Liver (tissue), 9 donors: ENCODE measurements around the gene ENPP1. TPM values are rescaled to one million over a fixed set of nuclear protein-coding genes. Genes with fewer than 3 reads are reported as not detected.
A peak's percentile ranks its signal among the peaks of the same experiment; 100 is the strongest.

Experiments used
- DNase-seq: peaks from one replicate; pipeline ENCODE4 v3.0.0-alpha.2; 2017; ENCODE audit warnings: low spot score
- H3K27ac ChIP-seq, 2 donors: one replicate each; pipeline ENCODE4 v1.7.0; 2013; ENCODE audit warnings: inconsistent platforms in 2 of 2, low read length in 2 of 2, control low read depth in 1 of 2, low read depth in 1 of 2, mild to moderate bottlenecking in 1 of 2
- H3K27me3 ChIP-seq, 4 donors: one replicate each; pipeline versions ENCODE4 v1.6.1 to v1.7.0; 2013; ENCODE audit warnings: low read length in 3 of 4, inconsistent platforms in 1 of 4, mild to moderate bottlenecking in 1 of 4, moderate library complexity in 1 of 4; ENCODE audit not compliant: control insufficient read depth in 4 of 4, insufficient read depth in 4 of 4
- H3K36me3 ChIP-seq, 4 donors: one replicate each; pipeline versions ENCODE4 v1.6.1 to v1.7.0; 2013; ENCODE audit warnings: low read length in 3 of 4, mild to moderate bottlenecking in 3 of 4, low read depth in 1 of 4, moderate library complexity in 1 of 4; ENCODE audit not compliant: control insufficient read depth in 4 of 4, insufficient read depth in 3 of 4
- H3K4me1 ChIP-seq, 4 donors: one replicate each; pipeline versions ENCODE4 v1.6.1 to v1.7.0; 2013; ENCODE audit warnings: low read length in 3 of 4, mild to moderate bottlenecking in 3 of 4, moderate library complexity in 1 of 4; ENCODE audit not compliant: control insufficient read depth in 4 of 4, insufficient read depth in 4 of 4
- H3K4me3 ChIP-seq, 3 donors: one replicate each; pipeline versions ENCODE4 v1.6.1 to v1.7.0; 2013; ENCODE audit warnings: low read length in 3 of 3, control low read depth in 1 of 3, low read depth in 1 of 3, mild to moderate bottlenecking in 1 of 3
- H3K9ac ChIP-seq, 2 donors: one replicate each; pipeline ENCODE4 v1.7.0; 2013; ENCODE audit warnings: low read length in 2 of 2, mild to moderate bottlenecking in 2 of 2, moderate library complexity in 2 of 2, control low read depth in 1 of 2, low read depth in 1 of 2
- H3K9me3 ChIP-seq, 4 donors: one replicate each; pipeline versions ENCODE4 v1.6.1 to v1.7.0; 2013; ENCODE audit warnings: low read length in 3 of 4; ENCODE audit not compliant: control insufficient read depth in 4 of 4
- EGR1 ChIP-seq, 2 donors: IDR thresholded peaks; 2 replicates each; pipeline ENCODE4 v1.6.1; 2016 to 2018; ENCODE audit warnings: antibody characterized with exemption in 2 of 2, low read depth in 2 of 2
- FOXA1 ChIP-seq: IDR thresholded peaks from 2 replicates; pipeline ENCODE4 v1.6.1; 2016; ENCODE audit warnings: antibody characterized with exemption
- FOXA2 ChIP-seq: IDR thresholded peaks from 2 replicates; pipeline ENCODE4 v1.6.1; 2016; ENCODE audit warnings: antibody characterized with exemption
- GABPA ChIP-seq, 2 donors: IDR thresholded peaks in 1 of 2; conservative IDR thresholded peaks in 1 of 2; 2 replicates each; pipeline ENCODE4 v1.6.1; 2016; ENCODE audit warnings: antibody characterized with exemption in 2 of 2, mild to moderate bottlenecking in 1 of 2, moderate library complexity in 1 of 2
- HNF4A ChIP-seq, 2 donors: conservative IDR thresholded peaks; 2 replicates each; pipeline ENCODE4 v1.6.1; 2016; ENCODE audit warnings: antibody characterized with exemption in 2 of 2, mild to moderate bottlenecking in 2 of 2
- HNF4G ChIP-seq: IDR thresholded peaks from 2 replicates; pipeline ENCODE4 v1.6.1; 2016; ENCODE audit warnings: antibody characterized with exemption
- JUND ChIP-seq, 2 donors: IDR thresholded peaks; 2 replicates each; pipeline ENCODE4 v1.6.1; 2016; ENCODE audit warnings: antibody characterized with exemption in 2 of 2
- NR2F2 ChIP-seq: IDR thresholded peaks from 2 replicates; pipeline ENCODE4 v1.6.1; 2016; ENCODE audit warnings: antibody characterized with exemption
- RAD21 ChIP-seq, 2 donors: IDR thresholded peaks; 2 replicates each; pipeline ENCODE4 v1.6.1; 2016; ENCODE audit warnings: antibody characterized with exemption in 2 of 2, mild to moderate bottlenecking in 2 of 2
- RXRA ChIP-seq, 2 donors: IDR thresholded peaks; 2 replicates each; pipeline ENCODE4 v1.6.1; 2017 to 2018; ENCODE audit warnings: antibody characterized with exemption in 2 of 2, mild to moderate bottlenecking in 1 of 2
- SP1 ChIP-seq: IDR thresholded peaks from 2 replicates; pipeline ENCODE4 v1.6.1; 2018; ENCODE audit warnings: antibody characterized with exemption, mild to moderate bottlenecking
- TAF1 ChIP-seq: conservative IDR thresholded peaks from 2 replicates; pipeline ENCODE4 v1.6.1; 2016; ENCODE audit warnings: antibody characterized with exemption, mild to moderate bottlenecking
- YY1 ChIP-seq: IDR thresholded peaks from 2 replicates; pipeline ENCODE4 v1.6.1; 2016; ENCODE audit warnings: antibody characterized with exemption, mild to moderate bottlenecking
- WGBS: extraction: QIAGEN DNeasy Blood & Tissue Kit; methylation state at CpG from one replicate; pipeline ENCODE4 v1.1.7; 2013; 5-methylcytosine and 5-hydroxymethylcytosine counted together
- polyA plus RNA-seq, 2 donors: library from polyadenylated mRNA; stranded (reverse) in 1 of 2; unstranded in 1 of 2; fragments of 200-250 nt in 1 of 2; fragments of >200 nt in 1 of 2; fragmentation: Nextera tagmentation in 1 of 2; extraction: Ambion mirVana in 1 of 2; gene quantifications; one replicate each; pipeline versions ENCODE4 v1.2.1 to v1.2.3, GENCODE V29; 2013 to 2015
- total RNA-seq, 2 donors: library from RNA; depleted of rRNA; stranded (reverse); fragments of >200 nt; gene quantifications; one replicate each; pipeline ENCODE4 v1.2.3, GENCODE V29; 2014
- TF ChIP-seq, protein P1 (sequence below): IDR thresholded peaks from 2 replicates; pipeline ENCODE4 v1.6.1; 2016; ENCODE audit warnings: antibody characterized with exemption
- TF ChIP-seq, protein P2 (sequence below): IDR thresholded peaks from 2 replicates; pipeline ENCODE4 v1.6.1; 2016; ENCODE audit warnings: antibody characterized with exemption, mild to moderate bottlenecking
- TF ChIP-seq, protein P3 (sequence below): fragments of 150-350 bp; IDR thresholded peaks from 2 replicates; pipeline ENCODE4 v1.5.1; 2017; ENCODE audit warnings: improper control_type of control experiment, low read depth, low read length; ENCODE audit not compliant: missing input control
- TF ChIP-seq, protein P4 (sequence below): IDR thresholded peaks from 2 replicates; pipeline ENCODE4 v1.6.1; 2016; ENCODE audit warnings: antibody characterized with exemption
- TF ChIP-seq, protein P5 (sequence below): IDR thresholded peaks from 2 replicates; pipeline ENCODE4 v1.6.1; 2016; ENCODE audit warnings: antibody characterized with exemption
- donor health status: healthy.
- donor health status: healthy.
- donor health status: healthy.
- donor health status: healthy.
- donor health status: healthy.

Gene ENPP1
- total and polyA plus RNA-seq, 4 donors, result 9.5 to 53.1 (median 31.1) TPM

DNA sequence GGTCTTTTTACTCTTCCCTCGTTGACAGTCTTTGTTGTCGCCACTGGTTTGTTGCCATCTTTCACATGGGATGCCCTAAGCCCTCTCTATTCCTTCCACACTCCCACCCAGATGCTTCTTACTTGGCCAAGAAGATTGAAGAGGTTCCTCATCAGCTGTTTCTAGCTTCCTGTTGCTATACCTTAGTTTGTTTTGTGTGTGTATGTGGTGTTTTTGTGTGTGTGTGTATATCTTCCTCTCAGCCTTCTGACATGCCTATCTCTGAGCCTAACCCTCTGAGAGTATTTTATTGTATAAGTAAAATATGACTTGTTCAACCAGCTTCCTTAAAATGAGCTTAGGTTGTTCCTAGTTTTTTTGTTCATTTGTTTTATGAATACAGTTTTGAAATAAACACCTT lies 35.9 kb downstream of the ENPP1 start:
- no peaks in the 10 kb centered on the region for H3K36me3 ChIP-seq
- H3K27ac ChIP-seq, result peak overlapping the region; percentile 94
- no peak for DNase-seq
- H3K4me3 ChIP-seq, result no peak overlapping the region
- H3K27me3 ChIP-seq, result no peaks in the 10 kb centered on the region
- peaks cover 3 to 51% (median 22%) of the 10 kb centered on the region in 4 donors for H3K4me1 ChIP-seq
- no peaks in the 10 kb centered on the region for H3K9me3 ChIP-seq
- TF ChIP-seq GABPA (IDR thresholded peaks at IDR 0.05 in 1 of 2, conservative IDR thresholded peaks at IDR 0.05 in 1 of 2), result no peak
- TF ChIP-seq JUND (IDR thresholded peaks at IDR 0.05), result no peak
- TF ChIP-seq, protein P1, sequence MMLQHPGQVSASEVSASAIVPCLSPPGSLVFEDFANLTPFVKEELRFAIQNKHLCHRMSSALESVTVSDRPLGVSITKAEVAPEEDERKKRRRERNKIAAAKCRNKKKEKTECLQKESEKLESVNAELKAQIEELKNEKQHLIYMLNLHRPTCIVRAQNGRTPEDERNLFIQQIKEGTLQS, result no peak
- TF ChIP-seq HNF4G, result no peak
- TF ChIP-seq, protein P2, sequence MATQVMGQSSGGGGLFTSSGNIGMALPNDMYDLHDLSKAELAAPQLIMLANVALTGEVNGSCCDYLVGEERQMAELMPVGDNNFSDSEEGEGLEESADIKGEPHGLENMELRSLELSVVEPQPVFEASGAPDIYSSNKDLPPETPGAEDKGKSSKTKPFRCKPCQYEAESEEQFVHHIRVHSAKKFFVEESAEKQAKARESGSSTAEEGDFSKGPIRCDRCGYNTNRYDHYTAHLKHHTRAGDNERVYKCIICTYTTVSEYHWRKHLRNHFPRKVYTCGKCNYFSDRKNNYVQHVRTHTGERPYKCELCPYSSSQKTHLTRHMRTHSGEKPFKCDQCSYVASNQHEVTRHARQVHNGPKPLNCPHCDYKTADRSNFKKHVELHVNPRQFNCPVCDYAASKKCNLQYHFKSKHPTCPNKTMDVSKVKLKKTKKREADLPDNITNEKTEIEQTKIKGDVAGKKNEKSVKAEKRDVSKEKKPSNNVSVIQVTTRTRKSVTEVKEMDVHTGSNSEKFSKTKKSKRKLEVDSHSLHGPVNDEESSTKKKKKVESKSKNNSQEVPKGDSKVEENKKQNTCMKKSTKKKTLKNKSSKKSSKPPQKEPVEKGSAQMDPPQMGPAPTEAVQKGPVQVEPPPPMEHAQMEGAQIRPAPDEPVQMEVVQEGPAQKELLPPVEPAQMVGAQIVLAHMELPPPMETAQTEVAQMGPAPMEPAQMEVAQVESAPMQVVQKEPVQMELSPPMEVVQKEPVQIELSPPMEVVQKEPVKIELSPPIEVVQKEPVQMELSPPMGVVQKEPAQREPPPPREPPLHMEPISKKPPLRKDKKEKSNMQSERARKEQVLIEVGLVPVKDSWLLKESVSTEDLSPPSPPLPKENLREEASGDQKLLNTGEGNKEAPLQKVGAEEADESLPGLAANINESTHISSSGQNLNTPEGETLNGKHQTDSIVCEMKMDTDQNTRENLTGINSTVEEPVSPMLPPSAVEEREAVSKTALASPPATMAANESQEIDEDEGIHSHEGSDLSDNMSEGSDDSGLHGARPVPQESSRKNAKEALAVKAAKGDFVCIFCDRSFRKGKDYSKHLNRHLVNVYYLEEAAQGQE, result no peak
- TF ChIP-seq FOXA1, result no peak
- WGBS, result 97% methylated on average over 2 of the region's 2 CpGs
- peak overlapping the region in 1 of 2 donors; percentile 1 for H3K9ac ChIP-seq

DNA sequence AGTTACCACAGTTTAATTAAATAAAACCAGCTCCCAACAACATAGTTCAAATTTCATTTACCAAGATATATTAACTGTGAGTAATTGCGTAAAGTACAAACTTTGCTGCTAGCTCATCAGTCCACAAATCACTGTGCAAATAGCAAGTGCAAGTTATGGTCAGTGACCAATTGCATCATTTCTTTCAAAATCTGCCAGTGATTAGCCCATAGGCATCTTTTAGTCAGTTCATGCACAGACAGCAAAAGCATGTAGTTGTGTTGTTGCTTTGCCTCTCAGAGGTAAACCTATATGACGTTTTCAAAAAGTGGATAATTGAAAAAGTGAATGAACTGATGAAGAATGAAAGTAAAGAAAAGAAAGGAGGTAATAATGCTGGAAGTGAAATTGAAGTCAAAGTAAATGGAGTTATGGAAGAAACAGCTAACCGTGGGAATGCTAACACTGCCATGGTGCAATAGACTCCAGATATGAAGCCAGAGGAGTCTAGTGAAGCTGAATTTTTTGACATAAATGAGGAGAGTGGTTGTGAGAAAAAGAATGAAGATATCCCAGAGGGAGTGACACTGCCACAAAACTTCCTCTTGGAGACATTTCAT lies 36.5 kb downstream of the ENPP1 start:
- 35% methylated on average over 3 of the region's 3 CpGs for WGBS
- Histone ChIP-seq H3K27me3 (no peaks in the 10 kb centered on the region), H3K27ac (peak overlapping the region; percentile 94), H3K9me3 (no peaks in the 10 kb centered on the region), H3K4me1 (peaks cover 3 to 46% (median 23%) of the 10 kb centered on the region in 4 donors), H3K36me3 (no peaks in the 10 kb centered on the region), H3K9ac (peak overlapping the region; percentile 80 to 93), H3K4me3 (peak overlapping the region; percentile 51 to 93 (median 89))
- TF ChIP-seq TAF1 (peak; percentile 96), JUND (IDR thresholded peaks at IDR 0.05) (peak; percentile 68 to 86), HNF4G (peak; percentile 66), FOXA2 (peak; percentile 93), EGR1 (IDR thresholded peaks at IDR 0.05; ENCODE audit: low read depth in 2 of 2) (peak in 1 of 2 donors; percentile 68), YY1 (peak; percentile 81), NR2F2 (no peak), RAD21 (IDR thresholded peaks at IDR 0.05) (peak; percentile 40 to 43), FOXA1 (peak; percentile 89), SP1 (peak; percentile 80), GABPA (IDR thresholded peaks at IDR 0.05 in 1 of 2, conservative IDR thresholded peaks at IDR 0.05 in 1 of 2) (no peak), HNF4A (conservative IDR thresholded peaks at IDR 0.05) (peak; percentile 91 to 95), RXRA (IDR thresholded peaks at IDR 0.05) (peak; percentile 67 to 87)
- TF ChIP-seq, protein P3, sequence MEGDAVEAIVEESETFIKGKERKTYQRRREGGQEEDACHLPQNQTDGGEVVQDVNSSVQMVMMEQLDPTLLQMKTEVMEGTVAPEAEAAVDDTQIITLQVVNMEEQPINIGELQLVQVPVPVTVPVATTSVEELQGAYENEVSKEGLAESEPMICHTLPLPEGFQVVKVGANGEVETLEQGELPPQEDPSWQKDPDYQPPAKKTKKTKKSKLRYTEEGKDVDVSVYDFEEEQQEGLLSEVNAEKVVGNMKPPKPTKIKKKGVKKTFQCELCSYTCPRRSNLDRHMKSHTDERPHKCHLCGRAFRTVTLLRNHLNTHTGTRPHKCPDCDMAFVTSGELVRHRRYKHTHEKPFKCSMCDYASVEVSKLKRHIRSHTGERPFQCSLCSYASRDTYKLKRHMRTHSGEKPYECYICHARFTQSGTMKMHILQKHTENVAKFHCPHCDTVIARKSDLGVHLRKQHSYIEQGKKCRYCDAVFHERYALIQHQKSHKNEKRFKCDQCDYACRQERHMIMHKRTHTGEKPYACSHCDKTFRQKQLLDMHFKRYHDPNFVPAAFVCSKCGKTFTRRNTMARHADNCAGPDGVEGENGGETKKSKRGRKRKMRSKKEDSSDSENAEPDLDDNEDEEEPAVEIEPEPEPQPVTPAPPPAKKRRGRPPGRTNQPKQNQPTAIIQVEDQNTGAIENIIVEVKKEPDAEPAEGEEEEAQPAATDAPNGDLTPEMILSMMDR, result no peak
- TF ChIP-seq, protein P2, result peak; percentile 94
- TF ChIP-seq, protein P4, sequence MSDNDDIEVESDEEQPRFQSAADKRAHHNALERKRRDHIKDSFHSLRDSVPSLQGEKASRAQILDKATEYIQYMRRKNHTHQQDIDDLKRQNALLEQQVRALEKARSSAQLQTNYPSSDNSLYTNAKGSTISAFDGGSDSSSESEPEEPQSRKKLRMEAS, result peak; percentile 88
- TF ChIP-seq, protein P1, result peak; percentile 98
- TF ChIP-seq, protein P5, sequence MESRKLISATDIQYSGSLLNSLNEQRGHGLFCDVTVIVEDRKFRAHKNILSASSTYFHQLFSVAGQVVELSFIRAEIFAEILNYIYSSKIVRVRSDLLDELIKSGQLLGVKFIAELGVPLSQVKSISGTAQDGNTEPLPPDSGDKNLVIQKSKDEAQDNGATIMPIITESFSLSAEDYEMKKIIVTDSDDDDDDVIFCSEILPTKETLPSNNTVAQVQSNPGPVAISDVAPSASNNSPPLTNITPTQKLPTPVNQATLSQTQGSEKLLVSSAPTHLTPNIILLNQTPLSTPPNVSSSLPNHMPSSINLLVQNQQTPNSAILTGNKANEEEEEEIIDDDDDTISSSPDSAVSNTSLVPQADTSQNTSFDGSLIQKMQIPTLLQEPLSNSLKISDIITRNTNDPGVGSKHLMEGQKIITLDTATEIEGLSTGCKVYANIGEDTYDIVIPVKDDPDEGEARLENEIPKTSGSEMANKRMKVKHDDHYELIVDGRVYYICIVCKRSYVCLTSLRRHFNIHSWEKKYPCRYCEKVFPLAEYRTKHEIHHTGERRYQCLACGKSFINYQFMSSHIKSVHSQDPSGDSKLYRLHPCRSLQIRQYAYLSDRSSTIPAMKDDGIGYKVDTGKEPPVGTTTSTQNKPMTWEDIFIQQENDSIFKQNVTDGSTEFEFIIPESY, result peak; percentile 79
- DNase-seq, result no peak
